Measurements from ENCODE around the gene IL17RB.

Gene IL17RB

GRCh38 chr3:53845881-53846133 is 561 bp upstream of the IL17RB start:
- no peak for DNase-seq
- no peak for TF ChIP-seq GATA1 (IDR thresholded peaks at IDR 0.05; ENCODE audit: low read depth, low read length)
- no peak for TF ChIP-seq POLR2A (IDR thresholded peaks at IDR 0.05; ENCODE audit: low read length)

GRCh38 chr3:53846851-53847155 is 435 bp downstream of the IL17RB start:
- DNase-seq = no peak
- TF ChIP-seq POLR2A (IDR thresholded peaks at IDR 0.05; ENCODE audit: low read length) (no peak), GATA1 (IDR thresholded peaks at IDR 0.05; ENCODE audit: low read depth, low read length) (no peak)

GRCh38 chr3:53849916-53850315 is 3.5 kb downstream of the IL17RB start:
- no peak for TF ChIP-seq GATA1 (IDR thresholded peaks at IDR 0.05; ENCODE audit: low read depth, low read length)
- TF ChIP-seq POLR2A (IDR thresholded peaks at IDR 0.05; ENCODE audit: low read length) = no peak
- no peak for DNase-seq

GRCh38 chr3:53850895-53851294 is 4.5 kb downstream of the IL17RB start:
- TF ChIP-seq GATA1 (IDR thresholded peaks at IDR 0.05; ENCODE audit: low read depth, low read length) (no peak), POLR2A (IDR thresholded peaks at IDR 0.05; ENCODE audit: low read length) (no peak)
- DNase-seq = peak in 1 of 2 experiments; percentile 12

- no peak for DNase-seq
- TF ChIP-seq GATA1 (IDR thresholded peaks at IDR 0.05; ENCODE audit: low read depth, low read length) (no peak), POLR2A (IDR thresholded peaks at IDR 0.05; ENCODE audit: low read length) (no peak)
Measured at GRCh38 chr3:53856964-53857363, 10.6 kb downstream of the IL17RB start.

- DNase-seq = peak in 1 of 2 experiments; percentile 5
- TF ChIP-seq GATA1 (IDR thresholded peaks at IDR 0.05; ENCODE audit: low read depth, low read length) (no peak), POLR2A (IDR thresholded peaks at IDR 0.05; ENCODE audit: low read length) (no peak)
Measured at GRCh38 chr3:53858096-53858741, 11.9 kb downstream of the IL17RB start.

- TF ChIP-seq POLR2A (IDR thresholded peaks at IDR 0.05; ENCODE audit: low read length) (no peak), GATA1 (IDR thresholded peaks at IDR 0.05; ENCODE audit: low read depth, low read length) (no peak)
- no peak for DNase-seq
Measured at GRCh38 chr3:53859178-53859577, 12.8 kb downstream of the IL17RB start.

- TF ChIP-seq POLR2A (IDR thresholded peaks at IDR 0.05; ENCODE audit: low read length) (no peak), GATA1 (IDR thresholded peaks at IDR 0.05; ENCODE audit: low read depth, low read length) (no peak)
Measured at GRCh38 chr3:53860196-53860595, 13.8 kb downstream of the IL17RB start.

GRCh38 chr3:53862241-53862640 is 15.9 kb downstream of the IL17RB start:
- DNase-seq = no peak
- TF ChIP-seq GATA1 (IDR thresholded peaks at IDR 0.05; ENCODE audit: low read depth, low read length) (no peak), POLR2A (IDR thresholded peaks at IDR 0.05; ENCODE audit: low read length) (no peak)

More at GRCh38 chr3:53860196-53860595, 13.8 kb downstream of the IL17RB start:
- no peak for DNase-seq

GRCh38 chr3:53863145-53863544 is 16.8 kb downstream of the IL17RB start:
- TF ChIP-seq POLR2A (IDR thresholded peaks at IDR 0.05; ENCODE audit: low read length) = no peak
- TF ChIP-seq GATA1 (IDR thresholded peaks at IDR 0.05; ENCODE audit: low read depth, low read length) = no peak
- no peak for DNase-seq

- TF ChIP-seq POLR2A (IDR thresholded peaks at IDR 0.05; ENCODE audit: low read length) = no peak
- no peak for TF ChIP-seq GATA1 (IDR thresholded peaks at IDR 0.05; ENCODE audit: low read depth, low read length)
Measured at GRCh38 chr3:53865732-53866499, 19.5 kb downstream of the IL17RB start.

GRCh38 chr3:53880396-53881345 is 34.3 kb downstream of the IL17RB start:
- DNase-seq = no peak

More at GRCh38 chr3:53865732-53866499, 19.5 kb downstream of the IL17RB start:
- no peak for DNase-seq

GRCh38 chr3:53881691-53882593 is 35.6 kb downstream of the IL17RB start, which contains the start of gene ACTR8:
Gene ACTR8 (minus strand): TSS chr3:53882152. CDS start chr3:53882101, 51 bp downstream.
- TF ChIP-seq POLR2A (IDR thresholded peaks at IDR 0.05; ENCODE audit: low read length) (peak; percentile 79), GATA1 (IDR thresholded peaks at IDR 0.05; ENCODE audit: low read depth, low read length) (no peak)
- DNase-seq = peak; percentile 87 to 90

More at GRCh38 chr3:53880396-53881345, 34.3 kb downstream of the IL17RB start:
- TF ChIP-seq GATA1 (IDR thresholded peaks at IDR 0.05; ENCODE audit: low read depth, low read length) (no peak), POLR2A (IDR thresholded peaks at IDR 0.05; ENCODE audit: low read length) (no peak)
